Type B pancreatic cell (in vitro differentiated cells): ENCODE data around the gene TMEM154. TPM values are rescaled to one million over a fixed set of nuclear protein-coding genes. Genes with fewer than 3 reads are reported as not detected.

ENCODE experiments used
- DNase-seq: peaks from one replicate; pipeline ENCODE4 v3.0.0; 2021; ENCODE audit warnings: mixed read lengths; ENCODE audit not compliant: unreplicated experiment; ENCODE audit errors: extremely low spot score
- H3K27ac Mint-ChIP-seq: 2 replicates; pipeline ENCODE4 v1.8.0; 2021; ENCODE audit warnings: mild to moderate bottlenecking, mixed read lengths
- H3K27me3 Mint-ChIP-seq: 2 replicates; pipeline ENCODE4 v1.8.0; 2021; ENCODE audit warnings: mixed read lengths
- H3K36me3 Mint-ChIP-seq: 2 replicates; pipeline ENCODE4 v1.8.0; 2021; ENCODE audit warnings: mixed read lengths
- H3K4me1 Mint-ChIP-seq: one replicate; pipeline ENCODE4 v1.8.0; 2021; ENCODE audit warnings: mixed read lengths; ENCODE audit not compliant: unreplicated experiment
- H3K4me3 Mint-ChIP-seq: 2 replicates; pipeline ENCODE4 v1.8.0; 2021; ENCODE audit warnings: mild to moderate bottlenecking, mixed read lengths
- H3K9me3 Mint-ChIP-seq: 2 replicates; pipeline ENCODE4 v1.8.0; 2021; ENCODE audit warnings: mixed read lengths
- total RNA-seq: library from RNA; stranded (reverse); gene quantifications from 2 replicates; pipeline ENCODE4 v1.2.1, GENCODE V29; 2021; ENCODE audit warnings: low replicate concordance
- TF ChIP-seq, protein P1 (sequence below): fragments of 200-600 bp; sonication (generic); conservative IDR thresholded peaks from 2 replicates; pipeline ENCODE4 v1.5.0; 2021; ENCODE audit warnings: antibody characterized with exemption, mild to moderate bottlenecking

TMEM154 gene
- total RNA-seq, 1 donor from 2014 or later, result 11.1 TPM

DNA sequence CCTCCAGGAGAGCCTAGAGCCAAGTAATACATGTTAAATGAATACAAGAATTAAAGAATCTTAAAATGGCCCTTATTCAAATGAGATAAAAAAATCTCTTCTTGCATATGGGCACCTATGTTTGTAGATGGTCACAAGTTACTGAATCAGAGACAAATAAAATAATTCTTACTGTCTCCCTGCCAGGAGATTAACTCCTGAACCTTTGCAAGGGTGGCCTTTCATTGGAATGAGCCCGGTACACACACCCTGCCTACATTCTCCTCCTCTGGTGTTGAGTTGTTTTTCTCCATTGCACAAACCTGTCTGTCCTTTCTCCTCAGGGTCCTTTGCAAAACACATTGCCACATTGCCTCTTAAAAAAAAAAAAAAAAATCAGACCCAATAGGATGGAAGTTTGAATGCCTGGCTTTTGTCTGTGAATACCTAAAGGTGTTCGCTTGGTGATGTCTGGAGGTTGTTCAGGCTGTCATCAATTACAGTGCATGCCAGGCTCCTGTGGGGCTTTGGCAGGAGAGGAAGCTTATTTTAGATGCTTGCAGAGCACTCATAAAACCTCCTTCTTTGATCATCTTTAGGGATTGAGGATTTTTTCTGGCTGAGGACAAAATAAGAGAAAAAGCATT is 8.3 kb upstream of the TMEM154 start:
- TF ChIP-seq, protein P1, sequence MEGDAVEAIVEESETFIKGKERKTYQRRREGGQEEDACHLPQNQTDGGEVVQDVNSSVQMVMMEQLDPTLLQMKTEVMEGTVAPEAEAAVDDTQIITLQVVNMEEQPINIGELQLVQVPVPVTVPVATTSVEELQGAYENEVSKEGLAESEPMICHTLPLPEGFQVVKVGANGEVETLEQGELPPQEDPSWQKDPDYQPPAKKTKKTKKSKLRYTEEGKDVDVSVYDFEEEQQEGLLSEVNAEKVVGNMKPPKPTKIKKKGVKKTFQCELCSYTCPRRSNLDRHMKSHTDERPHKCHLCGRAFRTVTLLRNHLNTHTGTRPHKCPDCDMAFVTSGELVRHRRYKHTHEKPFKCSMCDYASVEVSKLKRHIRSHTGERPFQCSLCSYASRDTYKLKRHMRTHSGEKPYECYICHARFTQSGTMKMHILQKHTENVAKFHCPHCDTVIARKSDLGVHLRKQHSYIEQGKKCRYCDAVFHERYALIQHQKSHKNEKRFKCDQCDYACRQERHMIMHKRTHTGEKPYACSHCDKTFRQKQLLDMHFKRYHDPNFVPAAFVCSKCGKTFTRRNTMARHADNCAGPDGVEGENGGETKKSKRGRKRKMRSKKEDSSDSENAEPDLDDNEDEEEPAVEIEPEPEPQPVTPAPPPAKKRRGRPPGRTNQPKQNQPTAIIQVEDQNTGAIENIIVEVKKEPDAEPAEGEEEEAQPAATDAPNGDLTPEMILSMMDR, result no peak
- Mint-ChIP-seq H3K4me1 (peaks cover 18% of the 10 kb centered on the region), H3K27me3 (peaks cover 2% of the 10 kb centered on the region)

DNA sequence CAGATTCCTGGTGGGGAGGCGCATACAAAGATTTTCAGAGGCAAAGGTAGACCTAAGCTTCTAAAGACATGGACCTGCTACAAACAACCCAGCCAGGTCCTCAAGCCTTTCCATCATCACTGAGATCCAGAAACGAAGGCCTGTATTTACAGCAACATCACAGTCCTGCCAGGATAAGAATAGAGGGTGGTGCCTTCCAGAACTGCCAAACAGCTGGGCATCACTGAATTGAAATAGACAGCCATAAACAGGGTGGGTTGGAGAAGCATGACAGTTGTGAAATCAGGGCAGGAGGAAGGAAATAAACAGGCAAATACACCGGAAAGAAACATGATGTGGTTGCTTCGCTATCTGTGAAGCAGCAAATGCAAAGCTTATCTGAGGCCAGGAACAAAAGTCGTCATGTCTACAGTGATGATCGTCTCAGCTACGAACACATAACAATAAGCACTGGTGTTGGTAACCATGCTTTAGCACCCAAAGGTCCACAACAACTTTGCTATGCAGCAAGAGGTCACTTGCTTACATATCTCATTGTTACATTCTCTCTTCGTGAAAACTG is 6.7 kb upstream of the TMEM154 start:
- peaks cover 2% of the 10 kb centered on the region for H3K27me3 Mint-ChIP-seq
- no peak for DNase-seq
- no peak overlapping the region for H3K4me3 Mint-ChIP-seq
- H3K4me1 Mint-ChIP-seq, result peaks cover 22% of the 10 kb centered on the region
- H3K36me3 Mint-ChIP-seq, result no peaks in the 10 kb centered on the region
- H3K27ac Mint-ChIP-seq, result no peak overlapping the region
- no peaks in the 10 kb centered on the region for H3K9me3 Mint-ChIP-seq
- TF ChIP-seq, protein P1, result no peak

More for the DNA sequence above, 8.3 kb upstream of the TMEM154 start:
- H3K4me3 Mint-ChIP-seq, result peak overlapping the region; percentile 6
- H3K27ac Mint-ChIP-seq, result peak overlapping the region; percentile 60
- no peaks in the 10 kb centered on the region for H3K36me3 Mint-ChIP-seq
- no peak for DNase-seq
- H3K9me3 Mint-ChIP-seq, result peaks cover 3% of the 10 kb centered on the region

DNA sequence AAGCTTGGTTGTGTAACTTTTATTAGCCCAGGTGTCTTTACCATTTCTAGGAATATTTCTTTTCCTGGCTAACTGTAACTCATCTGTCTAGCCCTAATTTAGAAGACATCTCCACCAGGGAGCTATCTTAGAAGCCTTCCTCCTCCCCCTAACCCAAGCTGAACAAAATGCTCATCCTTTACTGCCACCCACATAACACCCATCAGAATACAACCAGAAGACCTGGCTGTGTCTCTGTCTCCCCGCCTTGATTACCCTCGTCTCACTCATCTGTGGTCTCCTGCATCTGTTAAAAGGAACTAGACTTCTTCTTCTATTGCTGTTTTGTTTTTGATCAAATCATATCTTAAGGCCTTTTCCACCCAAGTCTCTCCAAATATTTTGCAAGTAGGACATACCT is 4.8 kb upstream of the TMEM154 start:
- Mint-ChIP-seq H3K4me3 (no peak overlapping the region), H3K36me3 (no peaks in the 10 kb centered on the region), H3K9me3 (no peaks in the 10 kb centered on the region), H3K27me3 (peaks cover 7% of the 10 kb centered on the region), H3K27ac (no peak overlapping the region), H3K4me1 (peaks cover 23% of the 10 kb centered on the region)
- no peak for DNase-seq
- TF ChIP-seq, protein P1, result no peak

DNA sequence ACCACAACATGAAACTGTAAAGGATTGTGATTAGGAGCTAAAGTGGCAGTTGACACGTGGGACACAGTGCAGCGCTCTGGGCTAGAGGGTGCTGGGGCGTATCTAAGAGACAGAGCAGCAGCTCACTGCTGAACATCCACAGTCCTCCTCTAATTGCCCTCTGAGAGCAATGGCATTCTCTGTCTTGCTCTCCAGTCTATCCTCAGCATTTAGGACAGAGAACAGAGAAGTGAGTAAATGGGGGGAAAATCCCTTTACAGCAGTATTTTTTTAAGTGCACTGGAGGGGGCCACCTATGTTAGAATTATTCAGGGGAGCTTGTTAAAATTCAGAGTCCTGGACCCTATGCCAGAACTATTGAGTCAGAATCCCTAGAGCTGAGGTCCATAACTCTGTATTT is 4.2 kb upstream of the TMEM154 start:
- Mint-ChIP-seq H3K9me3 (no peaks in the 10 kb centered on the region), H3K4me1 (peaks cover 28% of the 10 kb centered on the region), H3K27ac (no peak overlapping the region), H3K27me3 (peaks cover 12% of the 10 kb centered on the region), H3K4me3 (no peak overlapping the region), H3K36me3 (no peaks in the 10 kb centered on the region)
- DNase-seq, result no peak
- TF ChIP-seq, protein P1, result no peak

DNA sequence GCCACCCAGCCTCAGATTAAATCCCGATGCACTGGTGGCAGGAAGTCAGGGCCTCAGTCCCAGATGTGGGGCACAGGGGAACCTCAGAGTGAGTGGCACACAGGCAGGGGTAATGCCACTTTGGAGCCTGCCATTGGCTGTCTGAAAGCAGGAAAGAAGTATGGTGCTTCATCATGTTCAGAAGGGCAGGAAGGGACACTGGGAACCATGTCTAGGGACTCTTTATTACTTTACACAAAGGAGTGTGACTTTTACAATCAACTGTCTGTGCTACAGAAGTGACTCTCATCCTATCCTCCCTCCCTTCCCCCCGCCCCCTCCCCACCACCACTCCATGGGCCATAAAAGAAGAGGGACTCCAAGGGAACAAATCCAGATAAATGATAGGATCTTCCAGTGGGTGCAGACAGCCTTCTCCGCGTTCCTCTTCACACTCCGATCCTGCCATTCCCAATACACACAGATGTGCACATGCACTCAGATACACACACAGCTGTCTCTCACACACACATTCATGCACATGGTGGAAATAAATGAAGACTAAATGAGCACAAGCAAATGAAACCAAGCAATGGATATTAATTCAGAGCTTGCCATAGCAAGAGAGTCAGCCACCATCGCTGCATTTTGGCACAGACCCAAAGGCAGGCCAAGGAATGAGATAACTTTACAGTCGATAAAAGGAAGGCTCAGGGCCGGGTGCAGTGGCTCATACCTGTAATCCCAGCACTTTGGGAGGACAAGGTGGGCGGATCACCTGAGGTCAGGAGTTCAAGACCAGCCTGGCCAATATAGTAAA is 2.5 kb upstream of the TMEM154 start:
- Mint-ChIP-seq H3K27ac (no peak overlapping the region), H3K36me3 (no peaks in the 10 kb centered on the region), H3K9me3 (no peaks in the 10 kb centered on the region), H3K27me3 (peaks cover 19% of the 10 kb centered on the region), H3K4me3 (peak overlapping the region; percentile 16), H3K4me1 (peaks cover 17% of the 10 kb centered on the region)
- no peak for DNase-seq
- TF ChIP-seq, protein P1, result no peak
